ENCODE results near the gene CHMP1B.
A peak's percentile ranks its signal among the peaks of the same experiment; 100 is the strongest.

Gene CHMP1B

DNA sequence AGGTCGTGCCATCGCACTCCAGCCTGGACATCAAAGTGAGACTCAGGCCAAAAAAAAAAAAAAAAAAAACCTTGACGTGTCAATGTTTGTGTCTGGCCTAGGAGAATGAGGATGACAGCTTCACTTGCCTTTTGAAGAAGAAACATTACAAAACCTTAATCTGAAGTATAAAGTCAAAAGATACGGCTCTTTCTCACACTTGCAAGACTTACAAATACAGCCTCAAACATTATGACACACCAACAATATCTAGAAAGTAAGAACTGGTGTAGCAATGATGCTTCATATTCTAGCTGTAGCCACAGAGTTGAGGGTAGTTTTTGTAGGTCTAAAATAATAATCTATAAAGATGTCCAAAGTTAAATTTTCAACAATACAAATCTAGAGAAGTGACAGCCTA lies 31.4 kb downstream of the CHMP1B start:
- Histone ChIP-seq H3K27me3 (ENCODE audit: insufficient read depth, poor library complexity, severe bottlenecking) (no peaks in the 10 kb centered on the region), H3K27ac (replicated peaks) (peak overlapping the region; percentile 63), H3K4me3 (replicated peaks; ENCODE audit: insufficient read depth, low read length) (no peak overlapping the region)
- peak; percentile 21 to 26 for DNase-seq (ENCODE audit: low read depth in 1 of 2, low spot score in 1 of 2)
- TF ChIP-seq GABPA (IDR thresholded peaks at IDR 0.05; ENCODE audit: low read depth) (no peak), SPI1 (IDR thresholded peaks at IDR 0.05; ENCODE audit: borderline replicate concordance, low read depth) (no peak), POLR2AphosphoS5 (IDR thresholded peaks at IDR 0.05; ENCODE audit: low read depth) (no peak)
- TF ChIP-seq, protein P1, sequence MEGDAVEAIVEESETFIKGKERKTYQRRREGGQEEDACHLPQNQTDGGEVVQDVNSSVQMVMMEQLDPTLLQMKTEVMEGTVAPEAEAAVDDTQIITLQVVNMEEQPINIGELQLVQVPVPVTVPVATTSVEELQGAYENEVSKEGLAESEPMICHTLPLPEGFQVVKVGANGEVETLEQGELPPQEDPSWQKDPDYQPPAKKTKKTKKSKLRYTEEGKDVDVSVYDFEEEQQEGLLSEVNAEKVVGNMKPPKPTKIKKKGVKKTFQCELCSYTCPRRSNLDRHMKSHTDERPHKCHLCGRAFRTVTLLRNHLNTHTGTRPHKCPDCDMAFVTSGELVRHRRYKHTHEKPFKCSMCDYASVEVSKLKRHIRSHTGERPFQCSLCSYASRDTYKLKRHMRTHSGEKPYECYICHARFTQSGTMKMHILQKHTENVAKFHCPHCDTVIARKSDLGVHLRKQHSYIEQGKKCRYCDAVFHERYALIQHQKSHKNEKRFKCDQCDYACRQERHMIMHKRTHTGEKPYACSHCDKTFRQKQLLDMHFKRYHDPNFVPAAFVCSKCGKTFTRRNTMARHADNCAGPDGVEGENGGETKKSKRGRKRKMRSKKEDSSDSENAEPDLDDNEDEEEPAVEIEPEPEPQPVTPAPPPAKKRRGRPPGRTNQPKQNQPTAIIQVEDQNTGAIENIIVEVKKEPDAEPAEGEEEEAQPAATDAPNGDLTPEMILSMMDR (IDR thresholded peaks at IDR 0.05; ENCODE audit: insufficient read depth, low read length) = no peak
- TF ChIP-seq, protein P2, sequence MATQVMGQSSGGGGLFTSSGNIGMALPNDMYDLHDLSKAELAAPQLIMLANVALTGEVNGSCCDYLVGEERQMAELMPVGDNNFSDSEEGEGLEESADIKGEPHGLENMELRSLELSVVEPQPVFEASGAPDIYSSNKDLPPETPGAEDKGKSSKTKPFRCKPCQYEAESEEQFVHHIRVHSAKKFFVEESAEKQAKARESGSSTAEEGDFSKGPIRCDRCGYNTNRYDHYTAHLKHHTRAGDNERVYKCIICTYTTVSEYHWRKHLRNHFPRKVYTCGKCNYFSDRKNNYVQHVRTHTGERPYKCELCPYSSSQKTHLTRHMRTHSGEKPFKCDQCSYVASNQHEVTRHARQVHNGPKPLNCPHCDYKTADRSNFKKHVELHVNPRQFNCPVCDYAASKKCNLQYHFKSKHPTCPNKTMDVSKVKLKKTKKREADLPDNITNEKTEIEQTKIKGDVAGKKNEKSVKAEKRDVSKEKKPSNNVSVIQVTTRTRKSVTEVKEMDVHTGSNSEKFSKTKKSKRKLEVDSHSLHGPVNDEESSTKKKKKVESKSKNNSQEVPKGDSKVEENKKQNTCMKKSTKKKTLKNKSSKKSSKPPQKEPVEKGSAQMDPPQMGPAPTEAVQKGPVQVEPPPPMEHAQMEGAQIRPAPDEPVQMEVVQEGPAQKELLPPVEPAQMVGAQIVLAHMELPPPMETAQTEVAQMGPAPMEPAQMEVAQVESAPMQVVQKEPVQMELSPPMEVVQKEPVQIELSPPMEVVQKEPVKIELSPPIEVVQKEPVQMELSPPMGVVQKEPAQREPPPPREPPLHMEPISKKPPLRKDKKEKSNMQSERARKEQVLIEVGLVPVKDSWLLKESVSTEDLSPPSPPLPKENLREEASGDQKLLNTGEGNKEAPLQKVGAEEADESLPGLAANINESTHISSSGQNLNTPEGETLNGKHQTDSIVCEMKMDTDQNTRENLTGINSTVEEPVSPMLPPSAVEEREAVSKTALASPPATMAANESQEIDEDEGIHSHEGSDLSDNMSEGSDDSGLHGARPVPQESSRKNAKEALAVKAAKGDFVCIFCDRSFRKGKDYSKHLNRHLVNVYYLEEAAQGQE (IDR thresholded peaks at IDR 0.05; ENCODE audit: insufficient replicate concordance, low read depth) = no peak

- no peak overlapping the region for H3K4me3 ChIP-seq (replicated peaks; ENCODE audit: insufficient read depth, low read length)
- TF ChIP-seq, protein P2 (IDR thresholded peaks at IDR 0.05; ENCODE audit: insufficient replicate concordance, low read depth) = no peak
- peak; percentile 70; the same call in 1 of the 2 replicates for TF ChIP-seq SPI1 (IDR thresholded peaks at IDR 0.05; ENCODE audit: borderline replicate concordance, low read depth)
- TF ChIP-seq, protein P1 (IDR thresholded peaks at IDR 0.05; ENCODE audit: insufficient read depth, low read length) = no peak
- no peak for TF ChIP-seq POLR2AphosphoS5 (IDR thresholded peaks at IDR 0.05; ENCODE audit: low read depth)
- no peak for TF ChIP-seq GABPA (IDR thresholded peaks at IDR 0.05; ENCODE audit: low read depth)
- H3K27ac ChIP-seq (replicated peaks) = peak overlapping the region; percentile 63
- DNase-seq (ENCODE audit: low read depth in 1 of 2, low spot score in 1 of 2) = peak; percentile 66 to 81
- no peaks in the 10 kb centered on the region for H3K27me3 ChIP-seq (ENCODE audit: insufficient read depth, poor library complexity, severe bottlenecking)
Measured at GRCh38 chr18:11883153-11883552, 31.9 kb downstream of the CHMP1B start.

DNA sequence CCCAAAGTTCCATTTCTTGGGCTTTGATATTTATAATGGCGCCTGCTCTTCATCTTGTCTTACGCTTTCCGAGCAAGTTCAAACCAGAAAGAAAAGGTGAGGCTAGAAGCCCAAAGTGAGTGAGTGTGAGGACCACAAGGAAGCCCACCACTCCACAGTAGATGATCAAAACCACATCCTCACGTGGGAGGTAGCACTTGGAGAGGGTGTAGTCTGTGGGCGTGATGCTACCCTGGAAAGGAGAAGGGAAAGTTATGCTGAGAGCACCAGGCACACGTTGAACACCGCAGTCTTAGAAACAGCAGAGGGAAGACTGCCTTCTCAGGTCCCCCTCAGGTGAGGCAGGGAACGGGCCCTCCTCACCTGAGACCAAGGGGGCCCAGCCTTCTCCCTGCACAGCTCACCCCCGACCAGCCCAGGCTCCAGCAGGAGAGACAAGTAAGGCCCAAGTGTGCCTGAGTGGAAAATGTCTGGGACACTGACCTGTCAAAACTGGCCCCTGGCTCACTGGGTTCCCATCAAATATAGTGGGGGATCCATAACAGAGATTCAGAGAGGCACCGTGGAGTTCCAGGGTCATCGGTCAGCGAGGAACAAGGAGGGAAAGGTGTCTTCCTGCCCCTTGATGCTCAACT lies 33.3 kb downstream of the CHMP1B start:
- TF ChIP-seq SPI1 (IDR thresholded peaks at IDR 0.05; ENCODE audit: borderline replicate concordance, low read depth) = no peak
- no peak for TF ChIP-seq POLR2AphosphoS5 (IDR thresholded peaks at IDR 0.05; ENCODE audit: low read depth)
- TF ChIP-seq, protein P2 (IDR thresholded peaks at IDR 0.05; ENCODE audit: insufficient replicate concordance, low read depth) = no peak
- TF ChIP-seq, protein P1 (IDR thresholded peaks at IDR 0.05; ENCODE audit: insufficient read depth, low read length) = no peak
- no peak for TF ChIP-seq GABPA (IDR thresholded peaks at IDR 0.05; ENCODE audit: low read depth)

More for the DNA sequence above, 33.3 kb downstream of the CHMP1B start:
- no peak for DNase-seq (ENCODE audit: low read depth in 1 of 2, low spot score in 1 of 2)
- Histone ChIP-seq H3K4me3 (replicated peaks; ENCODE audit: insufficient read depth, low read length) (no peak overlapping the region), H3K27me3 (ENCODE audit: insufficient read depth, poor library complexity, severe bottlenecking) (no peaks in the 10 kb centered on the region), H3K27ac (replicated peaks) (no peak overlapping the region)
